ENCODE measurements around the gene TMPRSS9. TPM values are rescaled to one million over a fixed set of nuclear protein-coding genes. Genes with fewer than 3 reads are reported as not detected.

TMPRSS9 gene
- total and polyA plus RNA-seq, 4 donors, result 0.05 to 0.37 (median 0.09) TPM; not detected in 1

- Histone ChIP-seq H3K36me3 (ENCODE audit: control insufficient read depth in 4 of 4, insufficient read depth in 4 of 4, low read length in 4 of 4) (peaks cover 0 to 7% (median 4%) of the 10 kb centered on the region in 4 donors), H3K27me3 (ENCODE audit: control insufficient read depth in 3 of 3, insufficient read depth in 3 of 3, low read length in 2 of 3) (no peaks in the 10 kb centered on the region), H3K4me1 (ENCODE audit: control insufficient read depth in 5 of 5, insufficient read depth in 5 of 5, low read length in 5 of 5) (peaks cover 0 to 28% (median 13%) of the 10 kb centered on the region in 5 donors), H3K27ac (ENCODE audit: low read depth in 1 of 2, low read length in 1 of 2) (no peak overlapping the region), H3K4me3 (no peak overlapping the region), H3K9ac (ENCODE audit: insufficient read depth in 1 of 2, low read length in 2 of 2) (no peak overlapping the region), H3K9me3 (ENCODE audit: control insufficient read depth in 4 of 4, insufficient read depth in 3 of 4, low read length in 3 of 4) (no peaks in the 10 kb centered on the region)
- DNase-seq, result no peak
- 49 to 67% methylated on average over 11 of the region's 11 CpGs for WGBS, 2 donors
- TF ChIP-seq CTCF (IDR thresholded peaks at IDR 0.05; ENCODE audit: control extremely low read depth, extremely low read depth), result no peak
- no peak for ATAC-seq (ENCODE audit: insufficient read depth, low FRiP score)
Observed at GRCh38 chr19:2333807-2334211, 26.3 kb upstream of the TMPRSS9 start.

GRCh38 chr19:2334426-2334825, 25.6 kb upstream of the TMPRSS9 start:
- no peak for ATAC-seq (ENCODE audit: insufficient read depth, low FRiP score)
- TF ChIP-seq CTCF (IDR thresholded peaks at IDR 0.05; ENCODE audit: control extremely low read depth, extremely low read depth), result no peak
- Histone ChIP-seq H3K4me3 (no peak overlapping the region), H3K36me3 (ENCODE audit: control insufficient read depth in 4 of 4, insufficient read depth in 4 of 4, low read length in 4 of 4) (peaks cover 0 to 11% (median 5%) of the 10 kb centered on the region in 4 donors), H3K4me1 (ENCODE audit: control insufficient read depth in 5 of 5, insufficient read depth in 5 of 5, low read length in 5 of 5) (peaks cover 0 to 24% (median 12%) of the 10 kb centered on the region in 5 donors), H3K27me3 (ENCODE audit: control insufficient read depth in 3 of 3, insufficient read depth in 3 of 3, low read length in 2 of 3) (no peaks in the 10 kb centered on the region), H3K9me3 (ENCODE audit: control insufficient read depth in 4 of 4, insufficient read depth in 3 of 4, low read length in 3 of 4) (no peaks in the 10 kb centered on the region), H3K27ac (ENCODE audit: low read depth in 1 of 2, low read length in 1 of 2) (no peak overlapping the region), H3K9ac (ENCODE audit: insufficient read depth in 1 of 2, low read length in 2 of 2) (no peak overlapping the region)
- DNase-seq, result no peak
- WGBS, 2 donors, result 95% methylated on average over 27 of the region's 27 CpGs

GRCh38 chr19:2334986-2335846, 24.8 kb upstream of the TMPRSS9 start:
- WGBS, 2 donors, result 93 to 97% methylated on average over 25 to 26 of the region's 26 CpGs
- H3K9me3 ChIP-seq (ENCODE audit: control insufficient read depth in 4 of 4, insufficient read depth in 3 of 4, low read length in 3 of 4), result no peaks in the 10 kb centered on the region
- no peak overlapping the region for H3K4me3 ChIP-seq
- no peak for DNase-seq
- no peak overlapping the region for H3K9ac ChIP-seq (ENCODE audit: insufficient read depth in 1 of 2, low read length in 2 of 2)
- H3K4me1 ChIP-seq (ENCODE audit: control insufficient read depth in 5 of 5, insufficient read depth in 5 of 5, low read length in 5 of 5), result peaks cover 0 to 20% (median 10%) of the 10 kb centered on the region in 5 donors
- ATAC-seq (ENCODE audit: insufficient read depth, low FRiP score), result no peak
- no peak for TF ChIP-seq CTCF (IDR thresholded peaks at IDR 0.05; ENCODE audit: control extremely low read depth, extremely low read depth)
- no peaks in the 10 kb centered on the region for H3K27me3 ChIP-seq (ENCODE audit: control insufficient read depth in 3 of 3, insufficient read depth in 3 of 3, low read length in 2 of 3)
- H3K36me3 ChIP-seq (ENCODE audit: control insufficient read depth in 4 of 4, insufficient read depth in 4 of 4, low read length in 4 of 4), result peaks cover 0 to 18% (median 5%) of the 10 kb centered on the region in 4 donors
- H3K27ac ChIP-seq (ENCODE audit: low read depth in 1 of 2, low read length in 1 of 2), result no peak overlapping the region
